Gastrocnemius medialis (tissue), 4 donors: ENCODE results near the gene RNF25. TPM values are rescaled to one million over a fixed set of nuclear protein-coding genes. Genes with fewer than 3 reads are reported as not detected.

ENCODE experiments used
- ATAC-seq, 2 donors: fragments of 150-250 bp; one replicate each; pipeline ENCODE4 v1.9.1; 2016
- DNase-seq, 2 donors: peaks; one replicate each; pipeline ENCODE4 v3.0.0-alpha.2; 2019
- H3K27ac ChIP-seq, 4 donors: fragments of 200-600 bp; sonication (generic); 1 replicate in 1 of 4; 2 replicates in 3 of 4; pipeline ENCODE4 v1.5.1; 2016 to 2018; ENCODE audit warnings: mild to moderate bottlenecking in 2 of 4, moderate library complexity in 1 of 4
- H3K27me3 ChIP-seq, 3 donors: fragments of 200-600 bp; sonication (generic) in 2 of 3; 1 replicate in 1 of 3; 2 replicates in 2 of 3; pipeline versions ENCODE4 v1.5.1 to v1.6.0; 2016 to 2019; ENCODE audit warnings: mild to moderate bottlenecking in 1 of 3, moderate library complexity in 1 of 3
- H3K36me3 ChIP-seq, 2 donors: fragments of 200-600 bp; sonication (generic) in 1 of 2; one replicate each; pipeline ENCODE4 v1.5.1; 2017 to 2018
- H3K4me1 ChIP-seq, 2 donors: fragments of 200-600 bp; sonication (generic) in 1 of 2; one replicate each; pipeline ENCODE4 v1.5.1; 2016 to 2017; ENCODE audit warnings: mild to moderate bottlenecking in 2 of 2
- H3K4me3 ChIP-seq, 4 donors: fragments of 200-600 bp; sonication (generic) in 3 of 4; 1 replicate in 1 of 4; 2 replicates in 3 of 4; pipeline ENCODE4 v1.5.1; 2016 to 2019; ENCODE audit warnings: mild to moderate bottlenecking in 2 of 4
- H3K9me3 ChIP-seq, 3 donors: fragments of 200-600 bp; sonication (generic) in 2 of 3; 1 replicate in 1 of 3; 2 replicates in 2 of 3; pipeline ENCODE4 v1.5.1; 2016 to 2019
- POLR2A ChIP-seq, 2 donors: fragments of 450-650 bp; IDR thresholded peaks; one replicate each; pipeline ENCODE4 v1.6.1; 2017; ENCODE audit warnings: antibody characterized with exemption in 2 of 2, mild to moderate bottlenecking in 2 of 2, moderate library complexity in 2 of 2
- in situ Hi-C, 4 donors: fragments of 200-750 bp; cut with MboI; loops; one replicate each; pipeline versions ENCODE4 v1.15.0 to v1.8.0; 2017; ENCODE audit warnings: low sequenced_read_pairs in 4 of 4
- intact Hi-C: fragments of 100-400 bp; cut with DNase I; formaldehyde crosslinking; loops from one replicate; pipeline ENCODE4 v1.15.1; 2023; ENCODE audit warnings: low total_unique reads
- total RNA-seq, 4 donors: library from RNA; depleted of rRNA; stranded (reverse); fragments of >200 nt; gene quantifications; one replicate each; pipeline versions ENCODE4 v1.1.0 to v1.2.3, GENCODE V29; 2016
- TF ChIP-seq, protein P1 (sequence below), 5 experiments: fragments of 450-650 bp in 3 of 5; fragments of 200-600 bp in 2 of 5; sonication (generic) in 2 of 5; IDR thresholded peaks in 4 of 5; conservative IDR thresholded peaks in 1 of 5; 1 replicate in 4 of 5; 2 replicates in 1 of 5; pipeline ENCODE4 v1.5.1; 2016 to 2019; ENCODE audit warnings: antibody characterized with exemption in 5 of 5, mild to moderate bottlenecking in 3 of 5, moderate library complexity in 3 of 5

Gene RNF25
- total RNA-seq, 4 donors from 2014 or later = 11.7 to 39.1 (median 26.1) TPM

DNA sequence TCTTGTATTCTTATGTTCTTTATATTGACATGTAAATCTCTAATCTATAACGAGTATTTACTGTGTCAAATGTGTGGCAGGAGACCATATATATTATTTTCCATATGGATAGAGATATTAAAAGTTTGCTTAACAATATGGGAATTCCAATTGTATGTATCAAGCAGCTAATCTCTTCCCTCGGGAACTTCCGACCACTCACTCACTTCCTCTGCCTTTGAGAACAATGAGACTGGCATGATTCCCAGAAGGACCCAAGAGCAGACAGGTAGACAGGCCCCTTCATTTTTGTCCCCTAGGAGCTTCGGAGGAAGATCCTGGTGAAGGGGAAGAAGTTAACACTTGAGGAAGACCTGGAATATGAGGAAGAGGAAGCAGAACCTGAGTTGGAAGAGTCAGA lies 40.0 kb downstream of the RNF25 start:
- no peaks in the 10 kb centered on the region for H3K9me3 ChIP-seq
- H3K27ac ChIP-seq = peak overlapping the region in 3 of 4 donors; percentile 7 to 20 (median 10)
- in situ Hi-C loops (no loop called here), intact Hi-C loops (no loop called here)
- ATAC-seq = no peak
- H3K36me3 ChIP-seq = peaks cover 0 to 81% of the 10 kb centered on the region in 2 donors
- no peak for DNase-seq
- no peaks in the 10 kb centered on the region for H3K27me3 ChIP-seq
- no peaks in the 10 kb centered on the region for H3K4me1 ChIP-seq
- H3K4me3 ChIP-seq = no peak overlapping the region
- no peak for TF ChIP-seq POLR2A (IDR thresholded peaks at IDR 0.05)
- TF ChIP-seq, protein P1, sequence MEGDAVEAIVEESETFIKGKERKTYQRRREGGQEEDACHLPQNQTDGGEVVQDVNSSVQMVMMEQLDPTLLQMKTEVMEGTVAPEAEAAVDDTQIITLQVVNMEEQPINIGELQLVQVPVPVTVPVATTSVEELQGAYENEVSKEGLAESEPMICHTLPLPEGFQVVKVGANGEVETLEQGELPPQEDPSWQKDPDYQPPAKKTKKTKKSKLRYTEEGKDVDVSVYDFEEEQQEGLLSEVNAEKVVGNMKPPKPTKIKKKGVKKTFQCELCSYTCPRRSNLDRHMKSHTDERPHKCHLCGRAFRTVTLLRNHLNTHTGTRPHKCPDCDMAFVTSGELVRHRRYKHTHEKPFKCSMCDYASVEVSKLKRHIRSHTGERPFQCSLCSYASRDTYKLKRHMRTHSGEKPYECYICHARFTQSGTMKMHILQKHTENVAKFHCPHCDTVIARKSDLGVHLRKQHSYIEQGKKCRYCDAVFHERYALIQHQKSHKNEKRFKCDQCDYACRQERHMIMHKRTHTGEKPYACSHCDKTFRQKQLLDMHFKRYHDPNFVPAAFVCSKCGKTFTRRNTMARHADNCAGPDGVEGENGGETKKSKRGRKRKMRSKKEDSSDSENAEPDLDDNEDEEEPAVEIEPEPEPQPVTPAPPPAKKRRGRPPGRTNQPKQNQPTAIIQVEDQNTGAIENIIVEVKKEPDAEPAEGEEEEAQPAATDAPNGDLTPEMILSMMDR (IDR thresholded peaks at IDR 0.05 in 4 of 5, conservative IDR thresholded peaks at IDR 0.05 in 1 of 5) = no peak

DNA sequence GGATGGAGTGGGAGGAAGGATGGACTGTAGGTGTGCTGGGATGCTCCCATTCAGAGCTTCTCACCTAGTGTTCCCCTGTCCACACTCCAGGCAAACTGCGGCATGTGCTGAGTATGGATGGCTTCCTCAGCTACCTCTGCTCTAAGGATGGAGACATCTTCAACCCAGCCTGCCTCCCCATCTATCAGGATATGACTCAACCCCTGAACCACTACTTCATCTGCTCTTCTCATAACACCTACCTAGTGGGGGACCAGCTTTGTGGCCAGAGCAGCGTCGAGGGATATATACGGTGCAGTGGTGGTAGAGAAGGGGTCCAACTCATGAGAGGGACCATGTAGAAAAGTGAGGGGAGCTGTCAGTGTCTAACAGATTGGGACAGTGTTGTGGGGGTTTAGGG lies 43.9 kb downstream of the RNF25 start:
- H3K27ac ChIP-seq = no peak overlapping the region
- DNase-seq (no peak), ATAC-seq (no peak)
- H3K27me3 ChIP-seq = no peaks in the 10 kb centered on the region
- TF ChIP-seq, protein P1 (IDR thresholded peaks at IDR 0.05 in 4 of 5, conservative IDR thresholded peaks at IDR 0.05 in 1 of 5) = no peak
- no peak for TF ChIP-seq POLR2A (IDR thresholded peaks at IDR 0.05)
- H3K36me3 ChIP-seq = peaks cover 0 to 73% of the 10 kb centered on the region in 2 donors
- intact Hi-C loops (no loop called here), in situ Hi-C loops (no loop called here)
- H3K4me1 ChIP-seq = no peaks in the 10 kb centered on the region
- H3K4me3 ChIP-seq = no peak overlapping the region
- H3K9me3 ChIP-seq = no peaks in the 10 kb centered on the region

DNA sequence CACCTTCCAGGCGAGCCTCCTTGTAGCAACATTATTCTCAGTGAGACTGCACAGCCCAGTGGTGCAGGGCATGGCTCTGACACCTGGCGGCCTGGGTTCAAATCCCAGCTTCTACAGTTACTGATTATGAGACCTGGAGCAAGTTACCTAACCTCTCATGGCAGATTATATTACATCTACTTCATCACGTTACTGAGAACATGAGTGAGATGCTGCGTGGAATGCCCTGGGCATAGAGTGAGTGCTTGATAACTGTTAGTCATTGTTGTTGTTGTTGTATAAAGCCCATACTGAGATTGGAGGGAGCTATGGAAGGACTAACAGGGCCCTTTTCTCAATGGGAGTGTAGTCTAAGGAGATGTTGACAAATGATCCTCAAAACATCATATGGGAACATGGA lies 45.4 kb downstream of the RNF25 start:
- TF ChIP-seq, protein P1 (IDR thresholded peaks at IDR 0.05 in 4 of 5, conservative IDR thresholded peaks at IDR 0.05 in 1 of 5) = no peak
- TF ChIP-seq POLR2A (IDR thresholded peaks at IDR 0.05) = no peak
- Histone ChIP-seq H3K4me3 (no peak overlapping the region), H3K27me3 (no peaks in the 10 kb centered on the region), H3K4me1 (peaks cover 3 to 5% of the 10 kb centered on the region in 2 donors), H3K36me3 (peaks cover 0 to 68% of the 10 kb centered on the region in 2 donors), H3K9me3 (no peaks in the 10 kb centered on the region), H3K27ac (peak overlapping the region; percentile 38 to 64 (median 62))
- intact Hi-C loops = no loop called here
- peak; percentile 53 to 60 for ATAC-seq
- in situ Hi-C loops = no loop called here
- peak in 1 of 2 donors; percentile 42 for DNase-seq

DNA sequence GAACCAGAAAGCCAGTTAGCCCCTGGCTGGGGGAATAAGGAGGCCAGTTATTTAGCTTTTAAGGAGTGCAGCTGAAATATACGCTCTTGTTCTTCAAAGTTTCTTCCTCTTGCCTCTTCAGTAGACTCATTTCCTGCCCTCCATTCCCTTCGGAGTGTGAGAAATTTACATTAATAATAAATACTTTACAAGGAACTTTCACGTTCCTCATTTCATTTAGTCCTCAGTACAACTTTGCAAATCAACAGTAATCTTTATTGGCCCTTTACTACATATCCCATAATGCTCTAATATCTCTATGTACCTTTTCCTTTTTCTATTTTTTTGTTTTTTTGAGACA lies 48.5 kb downstream of the RNF25 start:
- H3K4me1 ChIP-seq = peaks cover 3 to 5% of the 10 kb centered on the region in 2 donors
- no peaks in the 10 kb centered on the region for H3K9me3 ChIP-seq
- DNase-seq = no peak
- H3K36me3 ChIP-seq = peaks cover 0 to 66% of the 10 kb centered on the region in 2 donors
- no peaks in the 10 kb centered on the region for H3K27me3 ChIP-seq
- intact Hi-C loops (no loop called here), in situ Hi-C loops (no loop called here)
- TF ChIP-seq, protein P1 (IDR thresholded peaks at IDR 0.05 in 4 of 5, conservative IDR thresholded peaks at IDR 0.05 in 1 of 5) = no peak
- no peak for TF ChIP-seq POLR2A (IDR thresholded peaks at IDR 0.05)
- H3K27ac ChIP-seq = peak overlapping the region in 3 of 4 donors; percentile 6 to 72 (median 39)
- ATAC-seq = no peak
- no peak overlapping the region for H3K4me3 ChIP-seq
